Measurements from ENCODE around the gene CHRND.

DNA sequence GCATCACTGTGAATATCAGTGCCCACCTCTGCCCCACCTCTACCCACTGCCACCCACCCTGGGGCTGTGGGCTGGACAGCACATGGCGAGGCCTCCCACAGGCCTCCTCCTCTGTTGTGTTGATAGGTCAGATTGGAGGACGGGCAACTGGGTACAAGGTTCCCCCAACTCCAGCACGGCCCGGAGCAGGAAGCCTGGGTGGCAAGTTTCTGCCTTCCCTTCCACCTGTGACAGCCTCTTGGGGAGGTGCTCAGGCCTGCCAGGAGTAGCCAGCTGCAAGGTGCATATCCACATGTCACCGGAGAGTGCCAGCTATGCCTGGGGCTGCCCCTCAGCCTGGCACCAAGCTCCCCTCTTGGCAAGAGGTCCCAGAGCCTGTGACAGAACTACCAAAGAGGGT is 31.4 kb upstream of the CHRND start:
- TF ChIP-seq EZH2 (IDR thresholded peaks at IDR 0.05; ENCODE audit: borderline replicate concordance) (no peak), EZH2phosphoT487 (IDR thresholded peaks at IDR 0.05; ENCODE audit: low read depth, severe bottlenecking, unreplicated experiment) (no peak)
- TF ChIP-seq, protein P1, sequence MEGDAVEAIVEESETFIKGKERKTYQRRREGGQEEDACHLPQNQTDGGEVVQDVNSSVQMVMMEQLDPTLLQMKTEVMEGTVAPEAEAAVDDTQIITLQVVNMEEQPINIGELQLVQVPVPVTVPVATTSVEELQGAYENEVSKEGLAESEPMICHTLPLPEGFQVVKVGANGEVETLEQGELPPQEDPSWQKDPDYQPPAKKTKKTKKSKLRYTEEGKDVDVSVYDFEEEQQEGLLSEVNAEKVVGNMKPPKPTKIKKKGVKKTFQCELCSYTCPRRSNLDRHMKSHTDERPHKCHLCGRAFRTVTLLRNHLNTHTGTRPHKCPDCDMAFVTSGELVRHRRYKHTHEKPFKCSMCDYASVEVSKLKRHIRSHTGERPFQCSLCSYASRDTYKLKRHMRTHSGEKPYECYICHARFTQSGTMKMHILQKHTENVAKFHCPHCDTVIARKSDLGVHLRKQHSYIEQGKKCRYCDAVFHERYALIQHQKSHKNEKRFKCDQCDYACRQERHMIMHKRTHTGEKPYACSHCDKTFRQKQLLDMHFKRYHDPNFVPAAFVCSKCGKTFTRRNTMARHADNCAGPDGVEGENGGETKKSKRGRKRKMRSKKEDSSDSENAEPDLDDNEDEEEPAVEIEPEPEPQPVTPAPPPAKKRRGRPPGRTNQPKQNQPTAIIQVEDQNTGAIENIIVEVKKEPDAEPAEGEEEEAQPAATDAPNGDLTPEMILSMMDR (IDR thresholded peaks at IDR 0.05; ENCODE audit: poor library complexity), result no peak
